GM18505 (cell line): Measurements from ENCODE around the gene COL4A6.

Source experiments
- ATAC-seq: cut with Tn5 transposase; IDR thresholded peaks from one replicate; pipeline ENCODE4 v1.9.1; 2021; ENCODE audit not compliant: unreplicated experiment
- POLR2A ChIP-seq: IDR thresholded peaks from 4 replicates; pipeline ENCODE4 v1.6.1; 2011; ENCODE audit warnings: borderline replicate concordance; ENCODE audit not compliant: insufficient read depth, insufficient read length; ENCODE audit errors: extremely low read depth

The COL4A6 gene

GRCh38 chrX:108303682-108304081 is 134.5 kb downstream of the COL4A6 start:
- TF ChIP-seq POLR2A = no peak
- no peak for ATAC-seq

- no peak for TF ChIP-seq POLR2A
- peak; percentile 16 for ATAC-seq
Observed at GRCh38 chrX:108299704-108300103, 138.5 kb downstream of the COL4A6 start.

DNA sequence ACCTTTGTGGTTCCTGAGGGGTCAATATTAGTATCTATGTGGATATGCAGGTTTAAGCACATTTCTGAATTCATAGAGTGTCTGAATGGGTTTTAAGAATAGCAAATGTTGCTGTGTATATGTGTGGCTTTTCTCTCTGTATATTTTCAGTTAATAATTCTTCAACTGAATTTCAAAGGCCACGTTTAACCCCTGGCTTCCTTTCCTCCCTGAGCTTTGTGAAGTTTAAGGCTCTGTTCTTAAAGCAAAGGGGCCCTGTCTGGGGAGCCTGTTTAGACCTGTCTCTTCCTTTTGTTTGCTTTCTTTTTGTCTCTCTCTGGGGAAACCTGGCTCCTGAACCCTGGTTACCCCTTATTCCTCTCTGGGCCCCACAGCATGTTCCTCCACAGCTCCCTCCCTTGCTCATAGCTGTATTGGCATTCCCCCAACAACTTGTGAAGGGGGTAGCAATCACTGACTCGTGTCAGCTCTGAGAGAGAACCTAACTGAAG is 139.1 kb downstream of the COL4A6 start:
- peak; percentile 81 for ATAC-seq

DNA sequence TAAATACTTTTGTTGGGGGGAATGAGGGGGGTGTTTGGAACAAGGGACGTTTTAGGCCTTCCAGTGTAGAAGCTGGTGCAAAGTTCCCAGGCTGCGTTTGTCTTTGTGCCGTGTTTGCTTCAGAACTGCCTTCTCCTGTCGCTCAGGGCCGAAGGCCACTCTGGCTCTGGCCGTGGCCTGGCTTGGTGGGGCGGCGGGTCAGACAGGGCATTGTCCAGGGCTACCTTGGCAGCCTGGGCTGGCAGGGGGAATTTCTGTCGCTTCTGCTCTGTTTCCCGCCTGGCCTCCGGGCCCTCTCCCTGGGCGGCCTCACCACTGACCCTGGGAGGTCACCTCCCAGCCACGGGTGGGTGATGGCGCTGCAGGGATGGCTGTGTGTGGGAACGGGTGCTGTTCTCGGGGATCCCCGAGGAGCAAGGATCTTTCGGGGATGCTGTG is 140.0 kb downstream of the COL4A6 start:
- ATAC-seq = no peak

More for the DNA sequence above, 139.1 kb downstream of the COL4A6 start:
- no peak for TF ChIP-seq POLR2A

GRCh38 chrX:108297290-108297689 is 140.9 kb downstream of the COL4A6 start:
- ATAC-seq = no peak
- no peak for TF ChIP-seq POLR2A

More for the DNA sequence above, 140.0 kb downstream of the COL4A6 start:
- TF ChIP-seq POLR2A = no peak

DNA sequence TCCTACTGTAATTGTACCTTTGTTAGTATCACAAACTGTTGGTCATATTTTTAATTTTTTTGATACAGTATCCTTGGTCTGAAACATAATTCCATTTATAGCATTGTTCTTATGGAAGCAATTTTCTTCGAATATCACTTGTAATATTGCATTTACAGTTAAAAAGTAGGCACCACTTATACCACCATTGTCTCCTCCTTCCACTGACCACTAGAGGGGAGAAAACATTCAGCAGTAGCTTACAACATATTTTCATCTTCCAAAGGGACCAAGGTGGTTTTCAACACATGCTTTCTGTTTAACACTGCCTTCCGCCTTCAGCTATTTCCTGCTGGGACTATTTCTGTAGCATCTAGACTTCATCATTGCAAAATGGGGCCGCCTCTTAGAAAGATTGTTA is 146.2 kb downstream of the COL4A6 start:
- ATAC-seq = no peak
- TF ChIP-seq POLR2A = no peak

- ATAC-seq = no peak
- TF ChIP-seq POLR2A = no peak
Observed at GRCh38 chrX:108285918-108286317, 152.3 kb downstream of the COL4A6 start.

DNA sequence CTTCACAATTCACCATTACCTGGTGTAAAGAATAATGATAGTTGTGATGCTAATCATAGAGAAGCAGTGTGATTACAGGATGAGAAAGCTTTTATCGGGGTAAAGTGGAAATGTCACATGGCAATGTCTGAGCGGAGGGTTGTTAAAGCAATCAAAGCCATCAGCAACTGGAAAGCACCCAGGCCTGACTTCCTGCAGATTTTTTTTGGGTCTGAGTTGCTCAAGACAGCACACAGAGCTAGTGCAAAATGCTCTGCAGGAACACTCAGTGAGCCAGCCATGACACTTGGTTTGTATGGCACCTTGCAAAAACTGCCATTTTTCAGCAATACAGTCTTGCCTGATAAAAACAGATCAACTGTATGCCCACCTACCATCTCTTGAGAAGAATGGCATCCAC is 152.9 kb downstream of the COL4A6 start:
- no peak for ATAC-seq
- TF ChIP-seq POLR2A = no peak

DNA sequence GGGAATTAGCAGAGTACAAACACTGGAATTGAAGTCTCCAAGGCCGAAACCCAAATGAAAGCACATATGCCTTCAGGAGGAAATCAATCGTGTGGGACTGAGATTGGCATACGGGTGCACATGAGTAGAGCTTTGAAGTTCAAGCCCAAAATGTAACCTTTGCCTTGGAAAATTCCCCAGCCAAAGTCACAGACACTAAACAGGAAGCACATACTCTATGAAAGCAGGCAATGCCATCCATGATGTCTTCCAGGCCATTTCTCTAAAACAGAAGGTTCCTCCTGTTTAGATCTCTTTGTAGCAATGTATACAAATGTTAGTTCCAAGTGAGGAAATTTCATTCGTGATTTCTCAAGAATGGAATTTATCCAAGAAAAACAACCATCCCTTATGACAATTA is 162.5 kb downstream of the COL4A6 start:
- no peak for ATAC-seq
- no peak for TF ChIP-seq POLR2A

DNA sequence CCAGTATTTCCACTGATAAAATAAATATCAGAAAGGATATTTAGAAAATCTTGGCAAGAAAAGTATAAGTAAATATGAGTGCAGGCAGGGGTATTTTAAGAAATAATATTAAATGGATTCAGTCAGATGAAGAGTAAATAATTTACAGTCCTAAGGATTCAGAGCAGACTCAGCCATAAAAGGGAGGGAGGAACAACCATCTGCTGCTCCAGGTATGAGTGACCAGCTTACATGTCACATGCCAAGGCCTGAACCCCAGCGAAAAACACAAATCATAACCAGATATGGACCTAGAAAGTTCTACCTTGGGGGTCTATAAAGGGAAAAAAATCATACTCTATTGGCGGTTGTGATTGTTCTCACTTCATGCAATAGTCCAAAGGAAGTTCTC is 166.8 kb downstream of the COL4A6 start:
- ATAC-seq = no peak
- TF ChIP-seq POLR2A = no peak

DNA sequence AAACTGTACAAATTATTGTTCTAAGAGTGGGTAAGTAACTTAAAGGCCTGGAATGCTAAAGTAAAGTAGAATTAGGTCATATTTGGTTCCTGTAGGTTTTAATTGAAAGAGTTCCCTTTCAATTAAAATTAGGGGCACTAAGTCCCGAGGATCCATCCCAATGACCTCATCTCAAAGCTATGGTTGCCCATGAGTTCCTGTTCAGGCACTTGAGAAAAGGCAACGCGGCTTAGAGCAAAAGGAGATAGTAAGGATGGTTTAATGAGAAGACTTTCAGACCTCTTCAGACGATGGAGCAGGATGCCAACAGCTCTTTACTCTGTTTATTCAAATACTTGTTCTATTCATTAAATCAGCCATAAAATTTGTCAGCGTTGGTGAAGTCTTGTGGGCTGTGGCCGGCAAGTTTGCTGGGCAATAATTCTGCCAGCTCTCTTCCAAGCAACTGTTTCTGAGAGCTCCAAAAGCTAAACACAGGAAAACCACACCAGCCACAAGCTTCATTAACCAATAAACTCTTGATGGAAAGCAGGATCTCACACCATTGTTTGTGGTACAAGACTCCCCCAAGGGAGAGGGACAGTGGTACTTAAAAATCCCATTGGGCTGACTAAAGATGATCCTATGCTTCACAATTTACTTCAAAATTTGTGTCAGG is 167.4 kb downstream of the COL4A6 start:
- TF ChIP-seq POLR2A = no peak
- no peak for ATAC-seq

DNA sequence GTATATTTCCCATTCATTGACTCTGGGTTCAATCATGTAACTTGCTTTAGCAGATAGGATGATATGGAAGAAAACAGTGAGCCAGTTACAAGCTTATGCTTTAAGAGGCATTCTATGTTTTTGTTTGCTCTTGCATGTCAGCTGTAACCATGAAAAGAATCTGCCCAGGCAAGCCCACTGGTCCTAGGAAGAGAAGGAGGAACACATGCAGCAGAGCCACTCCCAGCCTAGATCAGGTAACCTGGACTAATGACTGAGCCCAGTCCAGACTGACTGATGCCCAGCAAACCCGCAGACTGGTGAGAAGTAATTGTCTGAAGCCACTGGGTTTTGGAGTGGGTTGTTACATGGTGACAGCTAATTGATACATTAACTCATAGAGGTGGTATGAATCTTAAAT is 167.9 kb downstream of the COL4A6 start:
- ATAC-seq = no peak
- no peak for TF ChIP-seq POLR2A

DNA sequence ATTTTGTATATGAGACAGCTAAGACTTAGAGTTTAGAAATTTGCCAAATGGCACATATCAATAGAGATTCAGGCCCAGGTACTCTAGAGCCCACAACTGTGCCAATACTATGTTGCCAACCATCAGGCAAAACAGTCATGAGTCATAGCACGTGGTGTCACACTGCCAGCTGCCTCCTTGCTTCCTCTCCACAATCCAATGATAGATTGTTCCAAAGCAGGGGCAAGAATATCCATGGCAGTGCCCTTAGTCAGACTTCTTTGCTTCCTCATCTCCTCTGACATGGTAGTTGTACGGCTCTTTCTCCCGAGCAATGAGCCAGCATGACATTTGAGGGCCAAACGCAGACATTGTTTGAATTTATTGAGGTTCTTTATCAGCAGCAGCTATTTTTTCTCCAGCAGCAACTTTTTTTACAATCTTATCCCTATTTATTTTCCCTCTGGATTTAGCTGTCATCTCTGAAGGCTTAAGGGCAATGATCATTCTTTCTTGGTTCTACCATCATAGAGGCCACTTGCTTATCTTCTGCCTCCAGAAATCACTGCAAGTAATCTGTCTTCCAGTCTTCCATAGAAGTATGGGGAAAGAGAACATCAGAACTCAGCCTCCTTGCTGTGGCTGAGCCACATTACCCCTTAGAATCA is 169.7 kb downstream of the COL4A6 start:
- no peak for TF ChIP-seq POLR2A
- ATAC-seq = no peak

DNA sequence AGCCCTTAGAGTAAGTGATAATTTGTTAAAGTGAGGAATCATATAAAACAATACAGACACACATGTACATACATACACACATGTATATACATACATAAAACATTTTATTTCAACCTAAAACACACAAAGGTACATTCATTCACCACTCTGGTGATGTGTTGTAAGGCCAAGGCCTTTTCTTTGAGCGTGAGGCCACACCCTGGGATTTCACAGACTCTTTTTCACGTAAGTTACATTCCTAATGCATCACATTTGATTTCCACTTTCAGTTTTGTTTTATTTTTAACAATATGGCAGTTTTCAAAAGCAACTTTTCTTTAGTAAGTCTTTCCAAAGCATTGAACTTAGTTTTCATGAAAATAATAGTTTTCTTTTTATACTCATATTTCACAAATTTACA is 170.7 kb downstream of the COL4A6 start:
- ATAC-seq = no peak
- TF ChIP-seq POLR2A = no peak

- no peak for ATAC-seq
- no peak for TF ChIP-seq POLR2A
Observed at GRCh38 chrX:108264376-108264775, 173.8 kb downstream of the COL4A6 start.

DNA sequence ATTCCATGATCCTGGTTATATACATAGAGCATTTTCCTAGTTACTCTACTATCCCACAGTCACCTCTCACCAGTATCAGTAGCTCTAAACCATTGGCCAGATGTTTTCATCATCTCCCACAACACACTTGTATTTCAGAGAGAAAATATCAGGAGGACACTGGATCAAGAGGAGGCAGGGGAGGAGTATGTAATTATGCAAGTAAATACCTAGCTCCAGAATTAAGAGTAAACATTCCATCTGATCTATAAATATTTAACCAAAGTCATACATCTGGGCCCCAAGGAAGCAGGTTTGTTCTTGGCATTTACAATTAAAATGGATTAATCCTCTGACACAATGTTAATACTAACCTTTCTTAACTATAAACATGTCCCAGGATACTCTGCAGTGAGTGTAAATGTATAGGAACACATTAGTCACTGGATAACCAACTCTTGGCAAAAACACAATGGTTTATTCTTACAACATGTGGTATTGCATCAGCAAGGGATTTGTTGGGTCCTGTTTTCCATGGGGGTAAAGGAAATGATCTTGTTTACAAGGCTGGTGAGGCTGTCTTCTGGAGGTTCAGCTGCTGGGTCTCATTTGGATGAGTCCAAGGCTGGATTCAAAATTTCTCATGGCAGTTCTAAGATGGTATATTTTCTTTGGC is 176.5 kb downstream of the COL4A6 start:
- no peak for TF ChIP-seq POLR2A
- no peak for ATAC-seq
